ENCODE data around the gene ZBTB40. TPM values are rescaled to one million over a fixed set of nuclear protein-coding genes. Genes with fewer than 3 reads are reported as not detected.

The ZBTB40 gene
- total RNA-seq, 1 donor from 2014 or later = 14.9 TPM

GRCh38 chr1:22556391-22557104 is 104.9 kb downstream of the ZBTB40 start:
- Histone ChIP-seq H3K4me3 (no peak overlapping the region), H2AFZ (replicated peaks) (no peak overlapping the region), H3K4me2 (peak overlapping the region; percentile 58), H3K27ac (no peak overlapping the region), H3F3A (ENCODE audit: low read depth) (peaks cover 18% of the 10 kb centered on the region), H3K9ac (no peak overlapping the region), H3K27me3 (peaks cover 69% of the 10 kb centered on the region), H4K20me1 (ENCODE audit: low read depth) (peaks cover 8% of the 10 kb centered on the region), H3K79me2 (ENCODE audit: low read depth) (no peaks in the 10 kb centered on the region), H3K9me3 (ENCODE audit: low read depth) (no peaks in the 10 kb centered on the region), H3K4me1 (peaks cover 9% of the 10 kb centered on the region), H3K36me3 (no peaks in the 10 kb centered on the region)
- H3K4me3 Mint-ChIP-seq = peak overlapping the region; percentile 10
- peaks cover 32% of the 10 kb centered on the region for H3K4me1 Mint-ChIP-seq
- no peaks in the 10 kb centered on the region for H3K9me3 Mint-ChIP-seq
- peaks cover 37% of the 10 kb centered on the region for H3K27me3 Mint-ChIP-seq (ENCODE audit: insufficient read depth, low read depth)
- no peaks in the 10 kb centered on the region for H3K36me3 Mint-ChIP-seq
- TF ChIP-seq EZH2phosphoT487 (IDR thresholded peaks at IDR 0.05) = no peak
- TF ChIP-seq CTCF (IDR thresholded peaks at IDR 0.05) = no peak
- no peak for TF ChIP-seq EZH2 (IDR thresholded peaks at IDR 0.05)
- peak overlapping the region; percentile 70 for H3K27ac Mint-ChIP-seq
- DNase-seq (ENCODE audit: low spot score) = peak; percentile 67

- Histone ChIP-seq H3K27me3 (peaks cover 78% of the 10 kb centered on the region), H3K4me3 (no peak overlapping the region), H3K4me1 (peaks cover 9% of the 10 kb centered on the region), H3K4me2 (no peak overlapping the region), H4K20me1 (ENCODE audit: low read depth) (peaks cover 14% of the 10 kb centered on the region), H3K9ac (no peak overlapping the region), H3K36me3 (no peaks in the 10 kb centered on the region), H3K27ac (no peak overlapping the region), H3F3A (ENCODE audit: low read depth) (peaks cover 20% of the 10 kb centered on the region), H3K9me3 (ENCODE audit: low read depth) (no peaks in the 10 kb centered on the region), H2AFZ (replicated peaks) (no peak overlapping the region), H3K79me2 (ENCODE audit: low read depth) (no peaks in the 10 kb centered on the region)
- no peak overlapping the region for H3K4me3 Mint-ChIP-seq
- TF ChIP-seq EZH2 (IDR thresholded peaks at IDR 0.05) = no peak
- TF ChIP-seq CTCF (IDR thresholded peaks at IDR 0.05) = no peak
- TF ChIP-seq EZH2phosphoT487 (IDR thresholded peaks at IDR 0.05) = no peak
- H3K27ac Mint-ChIP-seq = no peak overlapping the region
- peaks cover 44% of the 10 kb centered on the region for H3K27me3 Mint-ChIP-seq (ENCODE audit: insufficient read depth, low read depth)
- peaks cover 32% of the 10 kb centered on the region for H3K4me1 Mint-ChIP-seq
- H3K36me3 Mint-ChIP-seq = no peaks in the 10 kb centered on the region
- H3K9me3 Mint-ChIP-seq = no peaks in the 10 kb centered on the region
- DNase-seq (ENCODE audit: low spot score) = no peak
Measured at GRCh38 chr1:22557341-22557950, 105.8 kb downstream of the ZBTB40 start.

GRCh38 chr1:22562584-22563583 is 111.2 kb downstream of the ZBTB40 start, which contains the start of gene EPHA8:
Gene EPHA8 (plus strand): TSS chr1:22563489. CDS start chr1:22563636, 147 bp downstream.
- Histone ChIP-seq H3K27ac (no peak within 1 kb of the TSS), H3K36me3 (no peaks in the 10 kb centered on the region), H4K20me1 (ENCODE audit: low read depth) (peaks cover 19% of the 10 kb centered on the region), H2AFZ (replicated peaks) (peak within 1 kb of the TSS; percentile 52), H3K27me3 (peaks cover 83% of the 10 kb centered on the region), H3K9ac (no peak within 1 kb of the TSS), H3F3A (ENCODE audit: low read depth) (peaks cover 9% of the 10 kb centered on the region), H3K4me2 (peak within 1 kb of the TSS; percentile 93), H3K4me3 (peak within 1 kb of the TSS; percentile 52), H3K79me2 (ENCODE audit: low read depth) (no peaks in the 10 kb centered on the region), H3K9me3 (ENCODE audit: low read depth) (no peaks in the 10 kb centered on the region), H3K4me1 (peaks cover 8% of the 10 kb centered on the region)
- DNase-seq (ENCODE audit: low spot score) = peak; percentile 57
- peaks cover 3% of the 10 kb centered on the region for H3K36me3 Mint-ChIP-seq
- peaks cover 50% of the 10 kb centered on the region for H3K27me3 Mint-ChIP-seq (ENCODE audit: insufficient read depth, low read depth)
- peak within 1 kb of the TSS; percentile 83 for H3K4me3 Mint-ChIP-seq
- TF ChIP-seq EZH2phosphoT487 (IDR thresholded peaks at IDR 0.05) = no peak
- peak; percentile 77 for TF ChIP-seq EZH2 (IDR thresholded peaks at IDR 0.05)
- no peak for TF ChIP-seq CTCF (IDR thresholded peaks at IDR 0.05)
- peaks cover 12% of the 10 kb centered on the region for H3K4me1 Mint-ChIP-seq
- no peaks in the 10 kb centered on the region for H3K9me3 Mint-ChIP-seq
- no peak within 1 kb of the TSS for H3K27ac Mint-ChIP-seq

All from neural progenitor cell (in vitro differentiated cells).